ENCODE data around the gene PCDHGB3. TPM values are rescaled to one million over a fixed set of nuclear protein-coding genes. Genes with fewer than 3 reads are reported as not detected.
"Not testable (repeated sequence)": the region's sequence is repeated elsewhere in the genome, so short reads cannot be mapped to it uniquely, and the experiment has no call there.

The PCDHGB3 gene
- polyA plus RNA-seq, 1 of the 3 experiments (the other 2 are of a cell fraction), result 0.53 TPM

GRCh38 chr5:141338538-141339306 lies 31.3 kb upstream of the PCDHGB3 start, which contains the start of gene PCDHGA2:
PCDHGA2 (plus strand) TSS chr5:141338760.
- H4K20me1 ChIP-seq (ENCODE audit: insufficient read depth), result no peaks in the 10 kb centered on the region
- DNase-seq, result peak; percentile 46
- H3K9me3 ChIP-seq, result peaks cover 14% of the 10 kb centered on the region
- no peaks in the 10 kb centered on the region for H3K27me3 ChIP-seq (ENCODE audit: insufficient read depth)
- peak within 1 kb of the TSS in 1 of 2 experiments; percentile 17; a peak in 1 of 4 replicates for H3K4me3 ChIP-seq (ENCODE audit: low read depth in 2 of 2, low read length in 1 of 2)
- no peaks in the 10 kb centered on the region for H3K79me2 ChIP-seq (ENCODE audit: insufficient read depth)
- H3K4me2 ChIP-seq, result no peak within 1 kb of the TSS
- H3K9me2 ChIP-seq, result no peaks in the 10 kb centered on the region
- H3K9ac ChIP-seq, result no peak within 1 kb of the TSS
- ChIA-PET CTCF (interaction anchor here (0.6 to 2.9 kb wide), 14 partner anchors 9 to 254 kb away, joined by 3 to 11 read pairs (median 5); partner anchors contain the start of genes PCDHB14, PCDHGA1 and TAF7), POLR2A (interaction anchor here (0.7 kb wide), 1 partner anchor 225 kb away, joined by 4 read pairs; no protein-coding TSS in a partner anchor)
- TF ChIP-seq RAD21 (IDR thresholded peaks at IDR 0.05; ENCODE audit: low read length), result peak; percentile 47
- peak; percentile 43 for TF ChIP-seq CTCF (IDR thresholded peaks at IDR 0.05)
- TF ChIP-seq MAX (IDR thresholded peaks at IDR 0.05; ENCODE audit: low read depth), result no peak
- TF ChIP-seq NFIC (IDR thresholded peaks at IDR 0.05; ENCODE audit: borderline replicate concordance), result no peak
- TF ChIP-seq POLR2AphosphoS5 (IDR thresholded peaks at IDR 0.05; ENCODE audit: low read depth, low read length), result no peak
- no peak for TF ChIP-seq USF2 (IDR thresholded peaks at IDR 0.05; ENCODE audit: borderline replicate concordance, low read depth, low read length)
- no peak for TF ChIP-seq FOXM1 (IDR thresholded peaks at IDR 0.05; ENCODE audit: low read depth)
- WGBS (ENCODE audit: low lambda C conversion rate), result 51% methylated on average over 16 of the region's 27 CpGs
- H2AFZ ChIP-seq (ENCODE audit: low read depth), result no peak within 1 kb of the TSS
- no peaks in the 10 kb centered on the region for H3F3A ChIP-seq (replicated peaks; ENCODE audit: insufficient read depth)
- no peak within 1 kb of the TSS for H3K27ac ChIP-seq (ENCODE audit: low read depth in 2 of 2, low read length in 1 of 2)
- no peaks in the 10 kb centered on the region for H3K4me1 ChIP-seq (ENCODE audit: control insufficient read depth in 1 of 2, insufficient read depth in 2 of 2, low read depth in 1 of 2, low read length in 1 of 2)
- no peaks in the 10 kb centered on the region for H3K36me3 ChIP-seq (replicated peaks in 1 of 2; ENCODE audit: control insufficient read depth in 1 of 2, insufficient read depth in 2 of 2, low read length in 1 of 2)

GRCh38 chr5:141340781-141341354 lies 29.2 kb upstream of the PCDHGB3 start:
- H3K4me1 ChIP-seq (ENCODE audit: control insufficient read depth in 1 of 2, insufficient read depth in 2 of 2, low read depth in 1 of 2, low read length in 1 of 2); H3K79me2 ChIP-seq (ENCODE audit: insufficient read depth); DNase-seq; POLR2A ChIA-PET; H3F3A ChIP-seq (replicated peaks; ENCODE audit: insufficient read depth); H3K27me3 ChIP-seq (ENCODE audit: insufficient read depth); H3K36me3 ChIP-seq (replicated peaks in 1 of 2; ENCODE audit: control insufficient read depth in 1 of 2, insufficient read depth in 2 of 2, low read length in 1 of 2); H3K9me2 ChIP-seq; H3K9ac ChIP-seq; H2AFZ ChIP-seq (ENCODE audit: low read depth); H4K20me1 ChIP-seq (ENCODE audit: insufficient read depth); H3K4me3 ChIP-seq (ENCODE audit: low read depth in 2 of 2, low read length in 1 of 2); H3K4me2 ChIP-seq; H3K27ac ChIP-seq (ENCODE audit: low read depth in 2 of 2, low read length in 1 of 2); H3K9me3 ChIP-seq: not testable (repeated sequence)
- WGBS (ENCODE audit: low lambda C conversion rate), result 61% methylated on average over 27 of the region's 45 CpGs
- CTCF ChIA-PET, result interaction anchor here (2.9 kb wide), 1 partner anchor 217 kb away, joined by 11 read pairs; no protein-coding TSS in a partner anchor

Measured in SK-N-SH (cell line).